Measurements from ENCODE around the gene RAB7A.

Gene RAB7A

DNA sequence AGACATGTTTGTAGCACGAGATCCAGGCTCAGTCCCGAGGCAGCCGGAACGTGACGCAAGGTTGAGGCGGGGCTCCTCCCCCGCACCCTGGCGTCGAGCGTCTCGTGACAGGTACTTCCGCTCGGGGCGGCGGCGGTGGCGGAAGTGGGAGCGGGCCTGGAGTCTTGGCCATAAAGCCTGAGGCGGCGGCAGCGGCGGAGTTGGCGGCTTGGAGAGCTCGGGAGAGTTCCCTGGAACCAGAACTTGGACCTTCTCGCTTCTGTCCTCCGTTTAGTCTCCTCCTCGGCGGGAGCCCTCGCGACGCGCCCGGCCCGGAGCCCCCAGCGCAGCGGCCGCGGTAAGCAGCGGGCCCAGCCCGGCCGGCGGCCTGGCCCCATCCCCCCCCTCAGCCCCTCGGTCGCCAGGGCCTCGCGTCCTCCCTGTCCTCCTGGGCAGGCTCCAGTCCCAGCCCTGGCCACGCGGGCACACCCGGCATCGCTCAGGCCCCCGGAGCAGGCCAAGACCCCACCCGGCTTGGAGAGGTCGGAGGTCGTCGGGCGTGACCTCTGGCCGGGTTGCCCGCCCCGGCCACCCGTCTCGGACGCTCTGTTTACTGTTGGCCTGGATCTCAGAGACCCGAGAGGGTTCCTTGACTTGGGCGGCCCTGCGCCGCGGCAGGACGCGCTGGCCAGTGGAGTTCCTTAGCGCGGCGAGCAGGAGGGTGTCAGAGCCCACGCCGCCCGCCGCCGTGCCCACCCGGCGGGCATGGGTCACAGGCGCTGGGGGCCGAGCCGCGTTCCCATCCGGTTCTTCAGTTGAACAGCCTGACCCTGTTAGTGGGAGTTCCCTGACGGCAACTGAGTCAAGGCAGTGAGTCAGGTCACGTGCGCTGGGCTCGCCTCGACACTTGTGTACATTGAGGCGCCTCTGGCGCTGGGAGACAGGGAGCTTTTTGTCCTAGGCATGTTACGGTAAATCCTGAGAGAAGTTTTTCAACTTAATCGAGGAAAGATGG is at the start of gene RAB7A:
TSS of gene RAB7A (plus strand) at position 161 of the 994 bp plus-strand sequence. CDS start 69,185 bp downstream, outside the sequence.
- H3K27me3 ChIP-seq (ENCODE audit: control insufficient read depth, insufficient read depth, low read length) = peaks cover 4% of the 10 kb centered on the region
- H3K27ac ChIP-seq (ENCODE audit: low read length) = peak within 1 kb of the TSS; percentile 65
- peaks cover 30% of the 10 kb centered on the region for H3K4me1 ChIP-seq (ENCODE audit: control insufficient read depth, low read depth, low read length)
- no peaks in the 10 kb centered on the region for H3K36me3 ChIP-seq (ENCODE audit: control insufficient read depth, low read depth, low read length)
- H3K9me3 ChIP-seq (ENCODE audit: control insufficient read depth, low read depth, low read length) = no peaks in the 10 kb centered on the region
- H3K4me3 ChIP-seq (ENCODE audit: low read length) = peak within 1 kb of the TSS; percentile 96
- peak within 1 kb of the TSS; percentile 88 for H3K9ac ChIP-seq (ENCODE audit: low read length)

DNA sequence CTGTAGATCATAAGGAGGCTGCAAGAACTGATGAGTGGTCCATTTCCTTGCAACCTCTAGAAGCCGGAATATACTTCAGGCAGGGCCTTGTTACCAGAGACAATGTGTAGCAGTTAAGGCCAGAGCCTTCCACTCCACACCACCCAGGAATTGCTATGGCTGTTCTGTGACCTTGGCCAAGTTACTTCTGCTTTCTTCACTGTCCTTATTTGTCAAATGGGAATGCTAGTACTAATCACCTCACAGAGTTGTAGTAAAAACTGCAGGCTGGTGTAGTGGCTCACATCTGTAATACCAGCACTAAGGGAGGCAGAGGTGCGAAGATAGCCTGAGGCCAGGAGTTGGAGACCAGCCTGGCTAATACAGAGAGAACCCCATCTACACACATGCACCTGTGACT is 46.6 kb upstream of the RAB7A start:
- H3K4me3 ChIP-seq (ENCODE audit: low read length) = no peak overlapping the region
- peaks cover 13% of the 10 kb centered on the region for H3K4me1 ChIP-seq (ENCODE audit: control insufficient read depth, low read depth, low read length)
- H3K9ac ChIP-seq (ENCODE audit: low read length) = no peak overlapping the region
- H3K36me3 ChIP-seq (ENCODE audit: control insufficient read depth, low read depth, low read length) = no peaks in the 10 kb centered on the region
- H3K9me3 ChIP-seq (ENCODE audit: control insufficient read depth, low read depth, low read length) = no peaks in the 10 kb centered on the region
- H3K27me3 ChIP-seq (ENCODE audit: control insufficient read depth, insufficient read depth, low read length) = peaks cover 24% of the 10 kb centered on the region
- no peak overlapping the region for H3K27ac ChIP-seq (ENCODE audit: low read length)

DNA sequence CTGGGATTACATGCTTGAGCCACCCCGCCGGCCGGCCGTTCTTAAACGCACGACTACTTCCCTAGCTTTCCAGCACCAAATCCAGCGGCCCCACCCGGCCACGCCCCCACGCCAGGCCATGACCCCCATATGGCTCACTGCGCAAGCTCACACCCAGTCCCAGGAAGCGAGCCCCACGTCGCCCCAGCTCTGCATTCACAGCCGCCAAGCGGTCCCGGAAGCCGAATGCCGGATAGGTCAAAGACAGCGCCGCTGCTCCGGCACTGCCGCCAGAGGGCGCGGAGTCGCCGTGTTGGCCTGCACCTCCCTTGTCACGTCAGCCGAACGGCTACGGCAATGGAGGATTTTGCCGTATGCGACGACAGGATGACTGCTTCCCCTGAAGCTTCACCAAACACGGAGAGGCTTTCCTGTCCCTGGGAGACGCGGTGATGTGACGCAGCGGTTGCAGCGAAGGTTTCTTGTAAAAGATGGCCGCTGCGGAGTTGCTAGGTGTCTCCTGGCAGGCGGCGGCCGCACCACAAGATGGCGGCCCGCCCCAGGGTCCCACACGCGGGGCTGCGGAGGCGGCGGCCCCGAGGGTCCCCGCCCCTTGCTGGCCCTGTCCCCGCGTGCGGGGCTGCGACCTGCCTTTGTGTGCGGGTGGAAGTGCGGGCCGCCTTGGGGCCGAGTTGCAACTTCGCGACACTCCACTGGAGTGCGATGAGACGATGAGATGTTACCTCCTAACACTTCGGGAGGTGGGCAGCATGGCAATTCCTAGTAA is 45.2 kb upstream of the RAB7A start:
- H3K4me3 ChIP-seq (ENCODE audit: low read length) = peak overlapping the region; percentile 95
- peak overlapping the region; percentile 99 for H3K9ac ChIP-seq (ENCODE audit: low read length)
- H3K27ac ChIP-seq (ENCODE audit: low read length) = peak overlapping the region; percentile 98
- no peaks in the 10 kb centered on the region for H3K36me3 ChIP-seq (ENCODE audit: control insufficient read depth, low read depth, low read length)
- H3K4me1 ChIP-seq (ENCODE audit: control insufficient read depth, low read depth, low read length) = peaks cover 10% of the 10 kb centered on the region
- no peaks in the 10 kb centered on the region for H3K9me3 ChIP-seq (ENCODE audit: control insufficient read depth, low read depth, low read length)
- peaks cover 19% of the 10 kb centered on the region for H3K27me3 ChIP-seq (ENCODE audit: control insufficient read depth, insufficient read depth, low read length)

DNA sequence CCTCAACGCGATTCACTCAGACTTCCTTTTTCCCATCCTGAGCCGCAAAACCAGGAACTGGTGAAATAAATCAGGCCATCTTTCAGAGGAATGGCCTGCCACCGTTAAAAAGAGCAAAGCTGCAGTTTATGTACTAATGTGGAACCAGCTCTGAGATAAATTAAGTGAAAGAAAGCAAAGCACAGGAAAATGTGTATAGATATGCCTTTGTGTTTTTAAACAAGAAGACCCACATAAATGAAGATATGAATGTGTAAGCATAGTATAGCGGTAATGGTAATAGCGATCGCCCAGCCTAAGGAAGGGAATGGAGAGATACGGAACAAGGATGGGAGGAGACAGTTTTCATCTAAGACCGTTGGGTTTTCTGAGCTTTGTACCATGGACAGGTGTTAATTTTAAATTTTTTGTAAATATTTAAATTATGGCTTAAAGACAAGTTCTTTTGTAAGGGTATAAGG is 44.6 kb upstream of the RAB7A start:
- H3K4me3 ChIP-seq (ENCODE audit: low read length) = peak overlapping the region; percentile 95
- H3K36me3 ChIP-seq (ENCODE audit: control insufficient read depth, low read depth, low read length) = no peaks in the 10 kb centered on the region
- H3K9ac ChIP-seq (ENCODE audit: low read length) = peak overlapping the region; percentile 99
- H3K27me3 ChIP-seq (ENCODE audit: control insufficient read depth, insufficient read depth, low read length) = peaks cover 17% of the 10 kb centered on the region
- H3K4me1 ChIP-seq (ENCODE audit: control insufficient read depth, low read depth, low read length) = peaks cover 10% of the 10 kb centered on the region
- H3K27ac ChIP-seq (ENCODE audit: low read length) = peak overlapping the region; percentile 98
- H3K9me3 ChIP-seq (ENCODE audit: control insufficient read depth, low read depth, low read length) = no peaks in the 10 kb centered on the region

DNA sequence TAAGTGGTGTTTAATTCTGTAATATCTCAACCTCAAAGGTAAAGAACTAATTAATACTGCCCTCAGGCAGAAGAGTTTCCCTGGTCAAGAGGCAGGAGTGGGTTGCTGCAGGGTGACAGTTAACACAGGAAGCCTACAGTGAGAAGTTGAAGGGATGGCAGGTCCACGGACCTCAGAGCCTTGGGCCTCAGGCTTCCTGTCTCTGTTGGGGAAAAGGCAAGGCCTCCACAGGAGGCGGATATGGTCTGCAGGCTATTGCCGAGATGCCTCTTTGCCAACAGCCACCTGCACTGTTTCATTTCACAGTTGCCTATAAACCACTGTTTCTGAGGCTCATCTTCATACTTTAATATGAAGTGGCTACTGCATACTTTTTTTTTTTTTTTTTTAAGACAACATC is 42.0 kb upstream of the RAB7A start:
- Histone ChIP-seq H3K4me3 (ENCODE audit: low read length) (no peak overlapping the region), H3K9ac (ENCODE audit: low read length) (no peak overlapping the region)

DNA sequence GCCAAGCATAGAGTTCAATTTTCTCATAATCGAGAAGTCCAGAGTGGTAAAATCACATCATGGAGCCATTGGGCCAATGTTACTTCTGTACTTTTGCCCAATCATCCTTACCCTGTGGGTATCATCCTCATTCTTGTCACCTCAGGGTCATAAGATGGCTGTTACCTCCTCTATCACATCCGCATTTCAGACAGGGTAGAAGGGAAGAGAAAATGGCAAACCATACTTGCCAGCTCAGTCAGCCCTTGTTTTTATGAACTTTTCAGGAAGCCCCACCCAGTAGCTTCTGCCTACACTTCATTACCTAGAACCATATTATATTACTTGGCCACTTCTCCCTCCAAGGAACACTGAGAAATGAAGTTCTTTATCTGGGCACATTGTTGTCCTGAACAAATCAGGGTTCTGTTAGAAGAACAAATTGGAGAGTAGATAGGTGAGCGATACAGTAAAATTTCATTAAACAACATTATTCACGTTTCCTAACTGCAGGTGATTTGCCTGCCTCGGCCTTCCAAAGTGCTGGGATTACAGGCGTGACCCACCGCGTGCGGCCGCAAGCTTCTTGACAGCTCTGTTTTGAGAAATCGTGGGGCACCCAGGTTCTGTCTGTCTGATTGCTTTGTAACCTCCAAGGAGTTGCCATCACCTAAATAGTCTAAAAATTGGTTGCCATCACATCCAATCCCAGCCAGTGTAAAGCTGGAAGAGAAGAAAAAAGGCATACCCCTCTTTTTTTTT is 40.8 kb upstream of the RAB7A start:
- Histone ChIP-seq H3K9me3 (ENCODE audit: control insufficient read depth, low read depth, low read length) (no peaks in the 10 kb centered on the region), H3K27ac (ENCODE audit: low read length) (no peak overlapping the region), H3K4me1 (ENCODE audit: control insufficient read depth, low read depth, low read length) (peaks cover 10% of the 10 kb centered on the region), H3K4me3 (ENCODE audit: low read length) (no peak overlapping the region), H3K36me3 (ENCODE audit: control insufficient read depth, low read depth, low read length) (no peaks in the 10 kb centered on the region), H3K27me3 (ENCODE audit: control insufficient read depth, insufficient read depth, low read length) (no peaks in the 10 kb centered on the region), H3K9ac (ENCODE audit: low read length) (no peak overlapping the region)

More for the DNA sequence above, 42.0 kb upstream of the RAB7A start:
- no peaks in the 10 kb centered on the region for H3K27me3 ChIP-seq (ENCODE audit: control insufficient read depth, insufficient read depth, low read length)
- H3K36me3 ChIP-seq (ENCODE audit: control insufficient read depth, low read depth, low read length) = no peaks in the 10 kb centered on the region
- no peak overlapping the region for H3K27ac ChIP-seq (ENCODE audit: low read length)
- H3K4me1 ChIP-seq (ENCODE audit: control insufficient read depth, low read depth, low read length) = peaks cover 10% of the 10 kb centered on the region
- H3K9me3 ChIP-seq (ENCODE audit: control insufficient read depth, low read depth, low read length) = no peaks in the 10 kb centered on the region

DNA sequence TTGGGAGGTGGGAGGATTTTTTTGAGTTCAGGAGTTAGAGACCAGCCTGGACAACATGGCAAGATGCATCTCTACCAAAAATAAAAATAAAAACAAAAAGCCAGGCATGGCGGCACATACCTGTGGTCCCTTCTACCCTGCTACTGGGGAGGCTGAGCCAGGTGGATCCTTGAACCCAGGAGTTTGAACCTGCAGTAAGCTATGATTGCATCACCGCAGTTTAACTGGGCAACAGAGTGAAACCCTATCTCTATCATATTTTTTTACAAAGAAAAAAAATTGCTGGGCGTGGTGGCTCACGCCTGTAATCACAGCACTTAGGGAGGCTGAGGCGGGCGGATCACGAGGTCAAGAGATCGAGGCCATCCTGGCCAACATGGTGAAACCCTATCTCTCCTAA is 39.5 kb upstream of the RAB7A start:
- H3K9me3 ChIP-seq (ENCODE audit: control insufficient read depth, low read depth, low read length) = no peaks in the 10 kb centered on the region
- H3K27ac ChIP-seq (ENCODE audit: low read length) = no peak overlapping the region
- no peaks in the 10 kb centered on the region for H3K36me3 ChIP-seq (ENCODE audit: control insufficient read depth, low read depth, low read length)
- H3K9ac ChIP-seq (ENCODE audit: low read length) = no peak overlapping the region
- H3K27me3 ChIP-seq (ENCODE audit: control insufficient read depth, insufficient read depth, low read length) = no peaks in the 10 kb centered on the region
- H3K4me3 ChIP-seq (ENCODE audit: low read length) = no peak overlapping the region
- peaks cover 7% of the 10 kb centered on the region for H3K4me1 ChIP-seq (ENCODE audit: control insufficient read depth, low read depth, low read length)

DNA sequence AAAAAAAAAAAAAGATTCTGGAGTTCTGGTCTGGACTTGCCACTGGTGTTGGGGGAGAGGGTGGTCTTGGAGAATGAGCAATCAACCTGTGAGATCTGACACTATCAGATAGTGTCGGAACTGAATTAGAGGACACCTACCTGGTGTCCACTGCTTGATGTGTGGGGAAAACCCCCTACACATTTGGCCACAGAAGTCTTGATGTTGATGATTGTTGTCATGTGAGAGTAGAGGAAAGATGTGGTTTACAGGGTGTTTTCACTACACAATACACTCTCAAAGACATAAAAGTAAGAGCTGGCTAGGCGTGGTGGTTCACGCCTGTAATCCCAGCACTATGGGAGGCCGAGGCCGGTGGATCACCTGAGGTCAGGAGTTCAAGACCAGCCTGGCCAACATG is 36.9 kb upstream of the RAB7A start:
- no peaks in the 10 kb centered on the region for H3K9me3 ChIP-seq (ENCODE audit: control insufficient read depth, low read depth, low read length)

DNA sequence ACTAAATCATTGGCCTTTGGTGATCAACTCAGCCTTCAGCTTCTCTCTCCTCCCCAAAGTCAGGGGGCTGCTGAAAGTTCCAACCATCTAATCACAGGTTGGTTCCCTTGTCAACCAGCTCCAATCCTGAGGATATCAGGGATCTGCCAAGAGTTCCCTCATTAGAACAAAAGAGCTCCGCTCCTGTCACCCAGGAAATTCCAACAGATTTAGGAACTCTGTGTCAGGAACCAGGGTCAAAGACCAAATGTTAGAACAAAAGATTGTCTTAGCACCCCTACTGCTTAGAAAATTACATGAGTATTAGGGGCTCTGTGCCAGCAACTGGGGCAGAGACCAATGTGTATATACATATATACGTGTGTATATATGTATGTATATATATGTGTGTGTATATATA is 32.3 kb upstream of the RAB7A start:
- H3K27me3 ChIP-seq (ENCODE audit: control insufficient read depth, insufficient read depth, low read length) = no peaks in the 10 kb centered on the region
- no peaks in the 10 kb centered on the region for H3K4me1 ChIP-seq (ENCODE audit: control insufficient read depth, low read depth, low read length)
- no peak overlapping the region for H3K27ac ChIP-seq (ENCODE audit: low read length)
- H3K36me3 ChIP-seq (ENCODE audit: control insufficient read depth, low read depth, low read length) = no peaks in the 10 kb centered on the region
- H3K9ac ChIP-seq (ENCODE audit: low read length) = no peak overlapping the region
- H3K9me3 ChIP-seq (ENCODE audit: control insufficient read depth, low read depth, low read length) = no peaks in the 10 kb centered on the region
- no peak overlapping the region for H3K4me3 ChIP-seq (ENCODE audit: low read length)

More for the DNA sequence above, 36.9 kb upstream of the RAB7A start:
- Histone ChIP-seq H3K27me3 (ENCODE audit: control insufficient read depth, insufficient read depth, low read length) (no peaks in the 10 kb centered on the region), H3K9ac (ENCODE audit: low read length) (no peak overlapping the region), H3K4me1 (ENCODE audit: control insufficient read depth, low read depth, low read length) (no peaks in the 10 kb centered on the region), H3K27ac (ENCODE audit: low read length) (no peak overlapping the region), H3K36me3 (ENCODE audit: control insufficient read depth, low read depth, low read length) (no peaks in the 10 kb centered on the region), H3K4me3 (ENCODE audit: low read length) (no peak overlapping the region)

DNA sequence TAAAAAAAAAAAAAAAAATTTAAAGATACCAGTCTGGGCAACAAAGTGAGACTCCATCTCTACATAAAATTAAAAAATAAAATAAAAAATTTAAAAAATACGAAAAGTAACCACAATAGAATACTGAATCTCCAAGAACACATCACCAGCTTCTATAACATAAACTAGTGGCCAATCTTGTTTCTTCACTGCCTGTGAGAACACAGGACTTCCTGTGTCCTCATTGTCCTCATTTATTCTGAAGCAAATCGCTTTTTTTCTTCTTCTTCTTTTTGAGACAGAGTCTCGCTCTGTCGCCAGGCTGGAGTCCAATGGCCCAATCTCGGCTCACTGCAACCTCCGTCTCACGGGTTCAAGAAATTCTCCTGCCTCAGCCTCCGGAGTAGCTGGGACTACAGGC is 28.6 kb upstream of the RAB7A start:
- no peaks in the 10 kb centered on the region for H3K36me3 ChIP-seq (ENCODE audit: control insufficient read depth, low read depth, low read length)
- no peak overlapping the region for H3K27ac ChIP-seq (ENCODE audit: low read length)
- no peak overlapping the region for H3K4me3 ChIP-seq (ENCODE audit: low read length)
- no peaks in the 10 kb centered on the region for H3K4me1 ChIP-seq (ENCODE audit: control insufficient read depth, low read depth, low read length)
- H3K9me3 ChIP-seq (ENCODE audit: control insufficient read depth, low read depth, low read length) = no peaks in the 10 kb centered on the region
- no peak overlapping the region for H3K9ac ChIP-seq (ENCODE audit: low read length)
- H3K27me3 ChIP-seq (ENCODE audit: control insufficient read depth, insufficient read depth, low read length) = no peaks in the 10 kb centered on the region
